HG03039 (cell line): ENCODE data around the gene ENGASE.
"Not testable (repeated sequence)": the region's sequence is repeated elsewhere in the genome, so short reads cannot be mapped to it uniquely, and the experiment has no call there.

Experiments
- ATAC-seq: cut with Tn5 transposase; IDR thresholded peaks from one replicate; pipeline ENCODE4 v1.9.1; 2021; ENCODE audit warnings: mild to moderate bottlenecking, moderate library complexity; ENCODE audit not compliant: unreplicated experiment

ENGASE gene, protein sequence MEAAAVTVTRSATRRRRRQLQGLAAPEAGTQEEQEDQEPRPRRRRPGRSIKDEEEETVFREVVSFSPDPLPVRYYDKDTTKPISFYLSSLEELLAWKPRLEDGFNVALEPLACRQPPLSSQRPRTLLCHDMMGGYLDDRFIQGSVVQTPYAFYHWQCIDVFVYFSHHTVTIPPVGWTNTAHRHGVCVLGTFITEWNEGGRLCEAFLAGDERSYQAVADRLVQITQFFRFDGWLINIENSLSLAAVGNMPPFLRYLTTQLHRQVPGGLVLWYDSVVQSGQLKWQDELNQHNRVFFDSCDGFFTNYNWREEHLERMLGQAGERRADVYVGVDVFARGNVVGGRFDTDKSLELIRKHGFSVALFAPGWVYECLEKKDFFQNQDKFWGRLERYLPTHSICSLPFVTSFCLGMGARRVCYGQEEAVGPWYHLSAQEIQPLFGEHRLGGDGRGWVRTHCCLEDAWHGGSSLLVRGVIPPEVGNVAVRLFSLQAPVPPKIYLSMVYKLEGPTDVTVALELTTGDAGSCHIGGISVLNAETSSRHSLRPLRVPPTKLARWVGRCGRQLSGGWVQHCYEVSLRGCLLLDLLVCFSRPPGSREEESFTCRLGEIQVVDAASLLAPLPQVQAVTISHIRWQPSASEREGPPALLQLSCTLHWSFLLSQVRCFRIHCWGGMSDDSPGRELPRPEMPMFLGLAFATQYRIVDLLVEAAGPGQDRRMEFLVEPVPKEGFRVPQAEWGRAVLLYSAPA

DNA sequence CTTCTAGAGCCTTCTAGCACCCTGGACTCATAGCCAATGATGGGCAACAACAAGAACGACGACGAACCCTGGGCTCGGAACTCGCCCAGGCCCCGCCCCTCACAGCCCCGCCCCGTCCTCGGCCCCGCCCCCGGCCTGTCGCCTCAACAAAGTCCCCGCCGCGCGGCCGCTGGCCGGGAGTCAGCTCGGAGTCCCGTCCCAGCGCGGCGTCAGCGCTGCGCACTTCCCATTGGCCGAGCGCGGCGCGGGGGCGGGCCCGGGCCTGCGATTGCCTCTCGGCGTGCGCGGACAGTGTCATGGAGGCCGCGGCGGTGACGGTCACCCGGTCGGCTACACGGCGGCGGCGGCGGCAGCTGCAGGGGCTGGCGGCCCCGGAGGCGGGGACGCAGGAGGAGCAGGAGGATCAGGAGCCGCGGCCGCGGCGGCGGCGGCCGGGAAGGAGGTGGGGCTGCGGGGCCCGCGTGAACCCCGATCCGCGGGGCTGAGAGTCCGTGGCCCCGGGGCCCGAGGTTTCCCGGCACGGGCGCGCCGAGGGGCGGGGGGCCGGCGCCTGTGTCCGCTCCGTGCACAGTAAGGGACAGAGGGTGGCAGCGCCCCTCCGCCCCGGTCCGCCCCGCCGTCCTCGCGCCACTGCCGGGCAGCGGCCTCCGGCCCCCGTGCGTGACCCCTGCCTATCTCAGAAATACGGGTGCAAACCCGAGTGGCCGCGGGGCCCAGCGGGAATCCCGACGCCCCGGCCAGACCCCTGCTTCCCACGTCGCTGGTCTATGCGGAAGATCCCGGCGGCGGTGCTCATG lies at the start of gene ENGASE:
Gene ENGASE, plus strand, starts transcription at position 176 of the 797 bp plus-strand sequence. Its CDS starts 121 bp downstream, at position 297.
- ATAC-seq = peak; percentile 68

GRCh38 chr17:79024901-79025737 lies 49.5 kb upstream of the ENGASE start:
- ATAC-seq = no peak

- no peak for ATAC-seq
Measured at GRCh38 chr17:79026376-79027273, 48.0 kb upstream of the ENGASE start.

DNA sequence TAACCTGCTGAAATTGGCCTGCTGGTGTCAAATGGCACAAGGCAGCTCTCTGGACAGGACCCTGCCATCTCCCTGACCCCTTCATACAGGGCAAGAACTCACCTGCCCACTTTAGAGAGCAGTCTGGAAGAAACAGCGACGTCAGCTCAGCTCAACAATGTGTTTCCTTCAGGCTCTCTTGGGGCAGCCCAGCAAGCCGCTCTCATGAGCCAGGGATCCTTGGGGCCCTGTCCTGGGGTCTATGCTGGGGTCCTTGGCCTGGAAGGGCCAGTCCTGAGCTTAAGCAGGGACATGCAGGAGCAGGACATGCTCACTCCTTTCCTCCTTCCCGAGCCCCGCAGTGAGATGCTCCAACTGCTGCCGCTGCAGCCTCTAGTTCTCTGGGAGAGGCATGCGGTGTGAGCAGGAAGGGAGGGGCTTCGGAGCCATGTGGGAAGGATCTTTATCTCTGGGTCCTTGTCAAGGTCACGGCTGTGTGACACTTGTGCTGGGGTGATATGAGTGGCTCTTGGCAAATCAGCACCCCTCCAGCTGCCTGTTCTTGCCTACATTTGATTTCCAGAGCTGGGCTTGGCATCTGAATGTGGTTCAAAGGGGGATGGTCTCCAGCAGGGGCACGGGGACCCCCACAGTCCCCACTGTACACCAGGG lies 47.2 kb upstream of the ENGASE start:
- ATAC-seq = no peak

GRCh38 chr17:79027925-79028491 lies 46.6 kb upstream of the ENGASE start:
- no peak for ATAC-seq

DNA sequence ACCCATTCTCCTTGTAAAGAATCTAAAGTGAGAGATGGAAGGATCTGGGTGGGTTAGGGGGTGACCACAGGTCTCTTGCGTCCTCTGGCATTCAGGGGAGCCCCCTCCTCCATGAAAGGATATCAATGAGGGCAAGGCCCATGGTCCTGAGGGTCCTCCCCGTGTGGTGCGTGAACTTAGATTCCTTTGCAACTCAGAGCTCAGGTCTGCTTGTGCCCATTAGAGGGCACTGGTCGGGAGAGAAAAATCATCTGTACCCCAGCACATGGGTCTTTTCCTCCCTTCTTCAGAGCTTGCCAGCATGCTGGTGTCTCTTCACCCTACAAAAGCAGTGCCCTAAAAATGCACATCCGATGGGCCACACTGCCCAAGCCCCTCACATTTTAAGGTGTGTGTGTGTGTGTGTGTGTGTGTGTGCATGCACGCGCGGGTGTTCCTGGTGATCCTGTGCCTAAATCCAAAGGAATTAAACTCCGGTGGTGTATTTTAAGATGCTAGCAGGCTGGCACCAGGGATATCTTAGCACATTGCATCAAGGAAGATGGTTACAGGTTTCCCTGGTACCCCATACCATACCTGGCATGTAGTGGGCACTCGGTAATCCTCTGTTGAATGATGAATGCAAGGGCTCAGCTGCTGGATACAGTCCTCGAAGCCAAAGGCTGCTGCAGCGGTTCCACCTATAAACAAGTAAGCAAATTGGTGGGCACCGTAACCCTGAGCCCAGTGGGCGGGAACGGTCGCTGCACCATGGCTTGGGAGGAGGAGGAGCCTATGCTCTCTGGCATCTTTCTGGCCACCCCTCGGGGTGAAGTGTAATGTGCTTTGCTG lies 45.9 kb upstream of the ENGASE start:
- ATAC-seq = no peak

GRCh38 chr17:79029327-79030009 lies 45.2 kb upstream of the ENGASE start:
- ATAC-seq = no peak

GRCh38 chr17:79030636-79031035 lies 44.0 kb upstream of the ENGASE start:
- not testable (repeated sequence) for ATAC-seq

- no peak for ATAC-seq
Measured at GRCh38 chr17:79031996-79032875, 42.4 kb upstream of the ENGASE start.

- ATAC-seq = no peak
Measured at GRCh38 chr17:79033046-79033616, 41.5 kb upstream of the ENGASE start.

- ATAC-seq = no peak
Measured at GRCh38 chr17:79033741-79034501, 40.7 kb upstream of the ENGASE start.

- no peak for ATAC-seq
Measured at GRCh38 chr17:79034931-79035485, 39.6 kb upstream of the ENGASE start.

DNA sequence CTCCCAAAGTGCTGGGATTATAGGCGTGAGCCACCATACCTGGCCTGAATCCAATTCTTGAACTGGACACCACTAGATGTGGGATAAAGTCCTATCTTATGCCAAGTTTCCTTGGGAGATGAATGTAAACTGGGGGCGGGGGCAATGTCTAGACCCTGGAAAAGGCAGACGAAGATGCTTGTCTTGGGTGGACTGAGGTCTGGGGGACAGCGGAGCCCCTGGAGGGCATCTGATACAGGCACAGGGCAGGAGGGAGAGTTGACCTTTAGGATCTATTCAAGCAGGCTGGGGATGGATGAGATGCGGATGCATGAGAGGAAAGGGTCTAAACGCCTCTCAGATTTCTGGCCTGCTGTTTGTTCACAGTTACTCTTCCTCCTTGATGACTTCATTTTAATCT lies 38.9 kb upstream of the ENGASE start:
- no peak for ATAC-seq

GRCh38 chr17:79036181-79036580 lies 38.4 kb upstream of the ENGASE start:
- ATAC-seq = no peak

GRCh38 chr17:79036596-79036995 lies 38.0 kb upstream of the ENGASE start:
- no peak for ATAC-seq
